ENCODE measurements around the gene STK24. TPM values are rescaled to one million over a fixed set of nuclear protein-coding genes. Genes with fewer than 3 reads are reported as not detected.

The STK24 gene
- total RNA-seq, 4 donors from 2014 or later = 49.8 to 68.9 (median 57.0) TPM

DNA sequence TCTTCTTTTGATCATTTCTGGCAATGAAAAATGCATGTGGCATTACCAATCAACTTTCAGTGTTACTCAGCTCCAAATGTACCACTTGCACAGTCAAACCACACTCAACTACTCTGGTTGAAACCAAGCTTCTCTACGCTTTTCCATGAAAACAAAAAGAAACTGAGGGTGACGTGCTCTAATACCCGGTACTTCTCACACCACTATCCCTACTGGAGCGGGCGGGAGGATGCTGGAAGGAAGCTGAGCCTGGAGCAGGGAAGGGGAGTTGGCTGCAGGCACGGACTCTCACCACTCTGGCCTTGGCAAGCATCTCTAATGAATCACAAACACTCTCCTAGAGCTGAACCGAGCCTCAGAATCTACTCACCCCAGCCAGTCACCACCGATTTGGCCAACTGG is 48.2 kb downstream of the STK24 start:
- 72 to 76% methylated on average over 8 of the region's 8 CpGs for WGBS, 2 donors
- no peak overlapping the region for H3K4me3 ChIP-seq
- H3K4me1 ChIP-seq = peaks cover 0 to 69% (median 23%) of the 10 kb centered on the region in 4 donors
- H3K9me3 ChIP-seq = no peaks in the 10 kb centered on the region
- TF ChIP-seq POLR2A (IDR thresholded peaks at IDR 0.05) = no peak
- TF ChIP-seq, protein P1, sequence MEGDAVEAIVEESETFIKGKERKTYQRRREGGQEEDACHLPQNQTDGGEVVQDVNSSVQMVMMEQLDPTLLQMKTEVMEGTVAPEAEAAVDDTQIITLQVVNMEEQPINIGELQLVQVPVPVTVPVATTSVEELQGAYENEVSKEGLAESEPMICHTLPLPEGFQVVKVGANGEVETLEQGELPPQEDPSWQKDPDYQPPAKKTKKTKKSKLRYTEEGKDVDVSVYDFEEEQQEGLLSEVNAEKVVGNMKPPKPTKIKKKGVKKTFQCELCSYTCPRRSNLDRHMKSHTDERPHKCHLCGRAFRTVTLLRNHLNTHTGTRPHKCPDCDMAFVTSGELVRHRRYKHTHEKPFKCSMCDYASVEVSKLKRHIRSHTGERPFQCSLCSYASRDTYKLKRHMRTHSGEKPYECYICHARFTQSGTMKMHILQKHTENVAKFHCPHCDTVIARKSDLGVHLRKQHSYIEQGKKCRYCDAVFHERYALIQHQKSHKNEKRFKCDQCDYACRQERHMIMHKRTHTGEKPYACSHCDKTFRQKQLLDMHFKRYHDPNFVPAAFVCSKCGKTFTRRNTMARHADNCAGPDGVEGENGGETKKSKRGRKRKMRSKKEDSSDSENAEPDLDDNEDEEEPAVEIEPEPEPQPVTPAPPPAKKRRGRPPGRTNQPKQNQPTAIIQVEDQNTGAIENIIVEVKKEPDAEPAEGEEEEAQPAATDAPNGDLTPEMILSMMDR (IDR thresholded peaks at IDR 0.05) = no peak
- TF ChIP-seq EP300 (IDR thresholded peaks at IDR 0.05) = no peak
- no peak for DNase-seq (ENCODE audit: low spot score in 2 of 2)
- H3K36me3 ChIP-seq = no peaks in the 10 kb centered on the region
- no peaks in the 10 kb centered on the region for H3K27me3 ChIP-seq
- H3K27ac ChIP-seq = no peak overlapping the region

DNA sequence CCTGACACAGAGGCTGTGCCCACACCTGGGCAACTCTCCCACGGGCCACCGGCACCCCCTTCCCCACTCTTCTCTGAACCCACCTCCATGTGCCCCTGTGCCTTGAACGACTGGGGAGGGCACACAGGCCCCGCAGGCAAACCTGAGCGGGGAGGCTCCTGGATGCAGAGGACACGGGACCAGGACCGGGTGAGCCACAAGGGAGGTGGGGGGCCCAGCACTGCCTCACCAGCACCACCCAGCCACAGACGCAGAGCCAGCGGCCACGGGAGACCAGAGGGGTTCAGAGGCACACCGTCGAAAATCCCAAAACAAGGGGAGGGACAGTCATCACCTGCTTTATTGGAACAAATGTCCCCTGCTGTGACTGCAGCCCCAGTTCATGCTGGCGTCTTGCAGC is 49.4 kb downstream of the STK24 start:
- no peak overlapping the region for H3K27ac ChIP-seq
- no peaks in the 10 kb centered on the region for H3K9me3 ChIP-seq
- DNase-seq (ENCODE audit: low spot score in 2 of 2) = no peak
- H3K4me1 ChIP-seq = peaks cover 0 to 80% (median 33%) of the 10 kb centered on the region in 4 donors
- 90 to 98% methylated on average over 13 of the region's 13 CpGs for WGBS, 2 donors
- no peak overlapping the region for H3K4me3 ChIP-seq
- no peaks in the 10 kb centered on the region for H3K27me3 ChIP-seq
- H3K36me3 ChIP-seq = no peaks in the 10 kb centered on the region
- TF ChIP-seq EP300 (IDR thresholded peaks at IDR 0.05) (no peak), POLR2A (IDR thresholded peaks at IDR 0.05) (no peak)
- TF ChIP-seq, protein P1 (IDR thresholded peaks at IDR 0.05) = no peak

DNA sequence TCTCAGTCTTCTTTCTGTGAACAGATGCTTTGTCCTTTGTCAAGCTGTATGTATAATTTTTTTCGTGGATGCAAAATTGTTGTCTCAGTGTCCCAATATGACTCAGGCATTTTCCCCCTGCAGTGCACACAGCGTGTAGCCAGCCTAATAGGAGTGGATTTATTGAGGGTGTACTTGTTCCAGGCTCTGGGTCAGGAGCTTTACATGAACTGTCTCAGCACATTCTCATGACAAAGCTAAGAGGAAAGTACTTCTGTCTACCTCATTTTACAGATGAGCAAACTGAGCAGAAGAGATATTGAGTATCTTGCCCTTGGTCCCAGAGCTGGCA is 50.8 kb downstream of the STK24 start:
- TF ChIP-seq POLR2A (IDR thresholded peaks at IDR 0.05) = no peak
- TF ChIP-seq, protein P1 (IDR thresholded peaks at IDR 0.05) = no peak
- TF ChIP-seq EP300 (IDR thresholded peaks at IDR 0.05) = no peak
- peaks cover 0 to 84% (median 41%) of the 10 kb centered on the region in 4 donors for H3K4me1 ChIP-seq

DNA sequence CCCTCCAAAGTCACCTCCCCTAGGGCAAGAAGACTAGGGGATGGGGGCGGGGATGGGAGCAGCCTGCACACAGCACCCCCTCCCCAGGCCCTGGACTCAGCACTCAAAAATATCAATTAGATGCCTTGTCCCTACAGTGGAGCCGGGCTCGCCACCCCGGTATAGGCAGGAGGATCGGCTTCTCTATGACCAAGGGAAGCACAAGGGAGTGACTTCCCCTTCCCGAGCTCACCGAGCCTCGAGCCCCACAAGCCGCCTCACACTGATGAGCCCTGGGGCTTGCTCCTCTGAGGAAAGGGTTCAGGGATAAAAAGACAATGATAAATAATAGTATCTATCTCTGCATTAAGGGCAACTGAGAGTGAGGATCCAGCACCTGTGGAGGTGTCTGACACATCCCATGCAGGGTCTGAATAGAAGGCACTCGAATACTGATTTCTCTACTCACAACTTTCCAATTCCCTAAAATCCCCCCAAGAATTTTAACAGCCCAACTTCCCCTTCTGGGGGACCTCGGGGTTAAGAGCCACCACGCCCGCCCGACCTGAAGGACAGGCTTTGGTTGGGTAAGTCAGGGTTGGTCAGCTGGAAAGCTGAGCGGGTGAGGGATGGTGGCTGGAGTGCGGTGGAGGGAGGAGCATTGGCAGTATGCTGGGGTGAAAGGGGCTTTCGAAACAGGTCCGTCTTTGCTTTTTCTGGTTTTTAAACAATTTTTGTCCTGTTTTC is 51.3 kb downstream of the STK24 start:
- Histone ChIP-seq H3K27ac (no peak overlapping the region), H3K4me3 (no peak overlapping the region), H3K4me1 (peaks cover 0 to 84% (median 42%) of the 10 kb centered on the region in 4 donors), H3K27me3 (no peaks in the 10 kb centered on the region), H3K36me3 (no peaks in the 10 kb centered on the region), H3K9me3 (no peaks in the 10 kb centered on the region)
- 69 to 76% methylated on average over 18 of the region's 18 CpGs for WGBS, 2 donors
- no peak for DNase-seq (ENCODE audit: low spot score in 2 of 2)
- TF ChIP-seq, protein P1 (IDR thresholded peaks at IDR 0.05) = no peak
- TF ChIP-seq POLR2A (IDR thresholded peaks at IDR 0.05) (no peak), EP300 (IDR thresholded peaks at IDR 0.05) (no peak)

More for the DNA sequence above, 50.8 kb downstream of the STK24 start:
- Histone ChIP-seq H3K36me3 (no peaks in the 10 kb centered on the region), H3K27me3 (no peaks in the 10 kb centered on the region), H3K4me3 (no peak overlapping the region), H3K9me3 (no peaks in the 10 kb centered on the region), H3K27ac (no peak overlapping the region)
- no peak for DNase-seq (ENCODE audit: low spot score in 2 of 2)
- WGBS, 2 donors = 49 to 55% methylated on average over 2 of the region's 2 CpGs

DNA sequence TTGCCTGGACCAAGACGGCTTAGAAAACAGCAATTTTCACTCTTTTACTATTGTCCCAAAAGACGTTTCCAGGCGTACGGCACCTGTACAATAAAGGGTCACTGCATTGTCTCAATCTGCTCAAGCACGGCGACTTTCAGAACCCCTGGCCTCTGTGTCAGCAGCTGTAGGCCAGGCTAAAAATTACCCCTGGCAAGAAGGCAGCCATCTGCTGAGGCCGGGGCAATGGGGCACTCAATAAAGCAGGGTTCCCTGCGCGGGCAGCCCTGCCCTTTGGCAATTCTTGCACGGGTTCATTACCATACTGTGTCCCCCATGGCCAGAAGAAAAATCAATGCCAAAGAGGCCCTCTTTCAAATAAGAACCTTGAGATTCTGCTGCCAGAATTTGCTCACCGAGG is 52.1 kb downstream of the STK24 start:
- H3K4me3 ChIP-seq = no peak overlapping the region
- no peak for DNase-seq (ENCODE audit: low spot score in 2 of 2)
- TF ChIP-seq EP300 (IDR thresholded peaks at IDR 0.05) = no peak
- TF ChIP-seq, protein P1 (IDR thresholded peaks at IDR 0.05) = no peak
- TF ChIP-seq POLR2A (IDR thresholded peaks at IDR 0.05) = no peak
- H3K9me3 ChIP-seq = no peaks in the 10 kb centered on the region
- WGBS, 2 donors = 66 to 71% methylated on average over 11 of the region's 11 CpGs
- peaks cover 0 to 90% (median 40%) of the 10 kb centered on the region in 4 donors for H3K4me1 ChIP-seq
- no peaks in the 10 kb centered on the region for H3K27me3 ChIP-seq
- H3K36me3 ChIP-seq = no peaks in the 10 kb centered on the region
- no peak overlapping the region for H3K27ac ChIP-seq

Measured in tibial nerve (tissue), 4 donors.